Activated T-helper 1 cell treated with Interleukin-2 at 50 U/mL for 16 hours (primary cell): ENCODE results near the gene FARP1.

Experiments used
- DNase-seq: peaks from one replicate; pipeline ENCODE4 v3.0.0-alpha.2; 2020; ENCODE audit warnings: low read depth

The FARP1 gene

GRCh38 chr13:98310485-98311199 lies 167.7 kb downstream of the FARP1 start:
- no peak for DNase-seq

DNA sequence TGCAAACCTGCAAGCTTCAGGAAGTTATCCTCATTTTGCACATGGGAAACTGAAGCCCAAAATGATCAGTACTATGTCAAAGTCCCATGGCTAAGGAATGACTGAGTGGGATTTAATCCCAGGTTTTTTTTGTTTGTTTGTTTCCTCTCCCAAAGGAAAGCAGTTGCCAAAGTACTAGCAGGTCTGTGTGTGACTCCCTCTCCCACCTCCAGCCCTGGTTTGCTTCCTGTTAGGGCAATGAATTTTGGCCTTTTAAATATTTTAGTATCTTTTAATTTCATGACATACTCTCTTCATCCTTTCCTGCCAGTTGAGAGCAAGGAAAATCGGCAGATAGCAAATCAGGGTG lies 168.3 kb downstream of the FARP1 start:
- no peak for DNase-seq

DNA sequence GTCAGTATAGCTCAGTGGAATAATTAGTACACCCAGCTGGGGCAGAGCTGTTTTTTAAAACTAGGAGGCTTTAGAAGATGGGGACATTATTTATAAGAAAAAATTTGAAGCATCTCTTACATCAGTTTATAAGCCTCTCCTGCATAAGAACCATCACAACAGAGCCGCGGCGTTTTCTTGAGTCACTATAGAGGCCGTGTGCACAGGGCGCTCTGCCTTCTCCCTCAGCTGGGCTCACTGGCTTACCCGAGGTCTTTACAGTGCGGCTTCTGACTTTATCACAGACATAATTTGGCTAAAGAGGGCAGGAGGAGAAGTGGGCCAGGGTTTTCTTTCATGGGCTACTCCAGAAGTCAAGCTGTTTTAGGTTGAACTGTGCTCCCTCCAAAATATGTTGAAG lies 169.7 kb downstream of the FARP1 start:
- no peak for DNase-seq

- no peak for DNase-seq
Measured at GRCh38 chr13:98313023-98313921, 170.4 kb downstream of the FARP1 start.

GRCh38 chr13:98313922-98314292 lies 171.0 kb downstream of the FARP1 start:
- DNase-seq, result no peak

GRCh38 chr13:98315466-98315865 lies 172.6 kb downstream of the FARP1 start:
- no peak for DNase-seq

DNA sequence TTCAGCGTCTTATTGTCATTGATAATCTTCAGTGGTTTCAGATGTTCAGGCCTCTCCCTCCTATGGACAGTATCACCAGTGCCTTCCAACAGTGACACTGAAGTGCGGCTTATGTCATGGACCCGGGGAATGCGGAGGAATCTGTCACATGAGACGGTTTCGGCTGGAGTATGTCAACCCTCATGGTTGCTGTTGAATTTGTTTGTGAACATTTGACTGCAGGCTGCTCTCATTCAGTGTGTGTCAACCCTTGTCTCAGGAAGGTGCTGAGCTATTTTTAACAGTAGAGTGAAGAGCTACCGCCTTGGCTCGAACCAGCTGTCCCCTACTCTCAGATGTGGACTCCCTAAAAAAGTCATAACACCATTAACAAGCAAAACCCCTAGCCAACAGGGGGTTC lies 173.0 kb downstream of the FARP1 start:
- DNase-seq, result no peak

DNA sequence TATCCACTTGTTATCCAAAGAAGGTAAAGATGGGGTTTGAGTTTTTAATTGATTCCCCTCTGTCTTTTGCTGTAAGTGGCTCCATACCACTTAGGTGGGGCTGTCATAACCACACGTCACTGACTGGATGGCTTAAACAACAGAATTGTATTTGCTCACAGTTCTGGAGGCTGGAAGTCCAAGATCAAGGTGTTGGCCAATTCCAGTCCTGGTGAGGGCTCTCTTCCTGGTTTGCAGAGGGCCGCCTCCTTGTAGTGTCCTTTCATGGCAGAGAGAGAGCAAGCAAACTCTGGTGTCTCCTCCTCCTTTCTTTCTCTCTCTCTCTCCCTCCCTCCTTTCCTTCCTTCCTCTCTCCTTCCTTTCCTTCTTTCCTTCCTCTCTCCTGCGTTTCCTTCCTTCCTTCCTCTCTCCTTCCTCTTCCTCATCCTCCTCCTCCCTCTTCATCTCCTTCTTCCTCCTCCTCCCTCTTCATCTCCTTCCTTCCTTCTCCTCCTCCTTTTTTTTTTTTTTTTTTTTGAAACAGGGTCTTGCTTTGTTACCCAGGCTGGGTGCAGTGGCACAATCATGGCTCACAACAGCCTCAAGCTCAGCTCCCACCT lies 174.8 kb downstream of the FARP1 start:
- DNase-seq, result no peak

- no peak for DNase-seq
Measured at GRCh38 chr13:98318263-98318878, 175.5 kb downstream of the FARP1 start.

DNA sequence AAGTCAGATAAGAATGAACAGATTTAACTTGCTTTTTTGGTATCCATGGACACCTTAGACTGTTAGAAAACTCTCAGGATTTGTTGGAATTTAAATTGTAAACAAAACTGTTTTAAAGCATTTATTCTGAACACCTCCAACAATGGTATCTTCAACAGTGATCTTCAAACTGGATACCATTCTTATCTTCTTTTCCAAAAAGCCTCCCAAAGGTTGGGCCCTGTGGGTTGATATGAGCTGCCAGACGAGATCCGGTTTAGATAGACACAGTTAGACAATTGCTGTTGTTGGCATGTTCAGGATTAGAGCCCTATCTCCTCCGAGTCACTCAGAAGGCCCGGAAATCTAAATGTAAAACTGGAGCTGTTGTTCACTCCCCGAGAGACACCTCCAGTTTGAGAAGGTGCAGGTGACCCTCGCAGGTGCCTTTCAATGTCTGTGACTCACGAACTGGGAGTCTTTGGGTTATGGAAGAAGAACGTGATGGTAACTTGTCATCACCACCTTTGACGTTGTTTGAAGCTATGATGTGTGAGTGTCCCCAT lies 177.7 kb downstream of the FARP1 start:
- no peak for DNase-seq

DNA sequence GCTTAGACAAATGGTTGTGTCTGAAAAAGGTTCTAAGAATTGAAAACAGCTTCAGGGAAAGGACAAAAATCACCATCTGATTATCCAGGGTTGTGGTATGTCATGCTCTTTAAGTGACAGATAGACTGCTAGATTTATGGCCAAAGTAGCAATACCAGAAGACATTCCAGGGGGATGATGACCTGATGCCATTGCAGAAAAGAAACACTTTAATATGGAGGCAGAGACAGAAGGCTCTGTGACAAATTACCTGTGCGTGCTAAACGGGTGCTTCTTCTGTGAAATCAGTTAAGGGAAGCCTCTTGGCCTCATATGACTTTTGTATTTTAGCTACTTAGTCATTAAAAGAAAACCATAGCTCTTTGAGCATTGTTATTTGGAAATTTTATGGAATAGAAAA lies 178.5 kb downstream of the FARP1 start:
- DNase-seq, result no peak

DNA sequence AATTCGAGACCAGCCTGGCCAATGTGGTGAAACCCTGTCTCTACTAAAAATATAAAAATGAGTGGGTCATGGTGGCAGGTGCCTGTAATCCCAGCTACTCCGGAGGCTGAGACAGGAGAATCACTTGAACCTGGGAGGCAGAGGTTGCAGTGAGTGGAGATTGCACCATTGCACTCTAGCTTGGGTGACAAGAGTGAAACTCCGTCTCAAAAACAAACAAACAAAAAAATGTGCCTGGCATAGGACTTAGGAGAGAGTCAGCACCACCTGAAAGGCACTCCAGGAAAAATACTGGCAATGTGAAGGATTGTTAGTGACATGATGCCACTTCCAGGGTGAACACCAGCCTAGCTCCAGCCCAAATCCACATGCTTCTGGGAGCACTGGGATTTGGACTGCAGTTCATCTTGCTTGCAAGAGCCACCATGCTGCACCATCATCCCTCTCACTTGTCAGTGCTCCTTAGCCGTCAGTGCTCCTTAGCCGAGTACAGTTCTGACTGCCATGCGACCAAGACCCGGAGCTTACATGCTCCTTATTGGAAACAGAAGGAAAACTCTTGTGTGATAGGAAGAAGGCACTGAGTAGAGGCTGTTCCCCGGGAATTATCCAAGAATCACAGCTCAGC lies 179.3 kb downstream of the FARP1 start:
- no peak for DNase-seq

GRCh38 chr13:98324105-98324504 lies 181.2 kb downstream of the FARP1 start:
- DNase-seq, result no peak

DNA sequence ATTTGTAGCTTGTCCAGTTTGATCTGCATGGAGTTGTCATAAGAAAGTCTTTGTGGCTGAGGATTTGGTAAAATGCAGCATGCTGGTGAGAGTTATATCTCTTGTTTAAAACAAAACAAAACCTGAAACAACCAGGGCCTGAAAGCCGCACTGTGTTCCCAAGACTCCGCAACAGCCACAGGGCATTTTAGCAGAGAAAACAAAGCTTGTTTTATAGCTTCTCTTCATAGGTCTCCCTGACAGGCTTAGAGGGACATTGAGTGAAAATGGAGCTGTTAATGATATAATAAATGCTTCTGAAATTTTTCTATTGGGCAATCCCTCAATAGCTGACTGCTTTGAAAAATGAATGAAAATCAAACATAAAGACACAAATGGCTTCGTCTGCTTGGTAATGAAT lies 182.8 kb downstream of the FARP1 start:
- DNase-seq, result no peak

GRCh38 chr13:98326291-98326690 lies 183.4 kb downstream of the FARP1 start:
- DNase-seq, result no peak

- no peak for DNase-seq
Measured at GRCh38 chr13:98327371-98328270, 184.7 kb downstream of the FARP1 start.

DNA sequence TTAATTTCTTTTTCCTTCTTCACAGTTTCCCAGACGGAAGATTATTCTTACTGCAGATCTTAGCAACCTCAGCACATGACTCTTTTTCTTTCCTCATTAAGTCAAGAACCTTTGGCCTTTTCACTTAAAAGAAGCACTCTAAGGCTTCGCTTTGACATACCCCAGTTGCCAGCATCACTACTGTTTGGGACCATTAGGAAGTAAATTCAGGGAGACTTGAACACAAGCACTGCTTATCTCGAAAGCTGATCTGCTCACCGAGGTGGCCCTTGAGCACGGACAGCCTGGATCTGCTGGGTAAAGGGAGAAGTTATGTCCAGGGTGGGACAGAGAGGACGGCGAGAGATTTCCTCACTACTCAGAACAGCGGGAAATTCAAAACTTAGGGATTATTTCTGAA lies 185.6 kb downstream of the FARP1 start:
- no peak for DNase-seq

- no peak for DNase-seq
Measured at GRCh38 chr13:98332222-98332621, 189.3 kb downstream of the FARP1 start.

- DNase-seq, result no peak
Measured at GRCh38 chr13:98332691-98333090, 189.8 kb downstream of the FARP1 start.

DNA sequence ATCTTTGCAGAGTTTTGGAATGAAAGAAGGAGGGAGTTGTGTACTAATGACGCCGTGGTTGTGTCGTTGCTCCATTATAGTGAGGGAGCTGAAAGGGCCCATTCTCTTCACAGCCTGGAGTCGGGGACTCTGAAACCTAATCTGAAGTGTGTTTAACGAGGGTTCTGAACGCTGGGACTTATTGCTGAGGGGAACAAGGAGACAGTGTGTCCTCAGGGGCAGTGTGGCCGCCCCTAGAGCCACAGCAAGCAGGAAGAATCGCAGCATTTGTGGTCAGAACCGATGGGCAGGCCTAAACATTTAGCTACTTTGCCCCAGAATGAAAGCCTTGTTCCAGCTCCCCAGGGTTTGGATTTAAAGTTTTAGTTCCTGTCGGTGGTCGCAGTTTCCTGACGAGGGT lies 190.6 kb downstream of the FARP1 start:
- DNase-seq, result no peak

DNA sequence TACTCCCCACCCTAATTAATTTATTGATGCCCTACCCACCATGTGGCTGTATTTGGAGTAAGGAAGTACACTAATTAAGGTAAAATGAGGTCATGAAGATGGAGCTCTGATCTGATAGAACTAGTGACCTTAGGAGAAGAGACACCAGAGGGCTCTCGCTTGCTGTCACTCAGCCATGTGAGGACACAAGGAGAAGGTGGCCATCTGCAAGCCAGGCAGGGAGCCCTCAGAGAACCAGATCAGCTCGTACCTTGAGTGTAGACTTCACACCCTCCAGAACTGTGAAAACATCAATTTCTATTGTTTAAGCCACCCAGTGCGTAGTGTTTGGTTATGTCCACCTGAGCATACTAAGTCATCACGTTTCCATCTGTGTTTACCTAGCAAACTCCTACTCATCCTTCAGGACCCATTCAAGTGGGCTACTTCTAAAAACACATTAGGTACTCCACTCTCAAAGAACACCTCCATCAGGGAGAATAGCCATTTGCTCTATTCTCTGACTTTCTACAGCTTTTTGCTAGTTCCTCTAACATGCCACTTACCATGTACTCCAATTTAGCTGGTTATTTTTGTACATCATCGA lies 191.8 kb downstream of the FARP1 start:
- no peak for DNase-seq
